ENCODE measurements around the gene ROBO1. TPM values are rescaled to one million over a fixed set of nuclear protein-coding genes. Genes with fewer than 3 reads are reported as not detected.

Gene ROBO1
- total RNA-seq, 8 experiments from 2014 or later, result 45.0 to 147 (median 67.8) TPM

DNA sequence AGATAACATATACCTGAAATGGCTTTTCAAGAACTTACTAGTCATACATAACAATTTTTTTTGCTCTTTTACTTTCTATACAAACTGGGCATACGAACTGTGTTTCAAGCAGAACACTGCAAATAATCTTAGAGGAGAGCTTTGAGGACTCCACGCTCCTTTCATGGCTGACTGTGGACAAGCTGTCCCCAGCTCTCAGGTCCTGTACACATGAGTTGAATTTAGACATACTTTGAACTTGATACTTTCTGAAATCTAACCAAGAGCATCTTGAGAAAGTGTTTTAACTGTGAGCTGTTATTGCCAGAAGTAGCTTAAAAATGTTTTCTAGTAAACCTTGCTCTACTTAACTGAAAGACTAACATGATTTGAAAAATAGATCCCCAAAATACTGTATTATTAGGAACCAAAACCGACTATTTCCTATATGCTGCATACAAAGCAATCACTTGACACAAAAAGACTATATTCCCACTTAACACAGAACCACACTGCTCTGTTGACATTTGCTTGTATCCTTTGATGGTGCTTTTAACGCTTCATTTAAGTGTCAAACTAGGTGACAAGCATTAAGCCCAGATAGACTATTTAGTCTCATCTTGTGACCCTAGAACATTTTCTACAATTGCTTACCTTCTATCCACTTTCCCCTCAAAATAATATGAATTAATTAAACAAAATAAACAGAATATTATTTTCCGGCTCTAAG, 755.8 kb downstream of the ROBO1 start:
- WGBS, 10 experiments, result 64 to 100% (median 84%) methylated on average over 2 to 5 of the region's 5 CpGs; no CpG with 5 or more reads in 1 of the 10 experiments
- no peak for ATAC-seq (replicated peaks in 6 of 8)
- in situ Hi-C loops (cut with MboI; ENCODE audit: low pct_unique_long_range_greater_than_20kb in 2 of 9, low sequenced_read_pairs in 9 of 9, unreplicated experiment in 9 of 9), result loop anchor here in 3 of 9 experiments (25.0 kb wide), 2 partner anchors 350 to 1975 kb away; partner anchors contain the start of gene ROBO2 (in 1 of the 3)
- Histone ChIP-seq H3K4me1 (replicated peaks in 1 of 2) (peaks cover 16 to 48% of the 10 kb centered on the region in 2 donors), H3K27ac (no peak overlapping the region), H3K4me3 (no peak overlapping the region)

DNA sequence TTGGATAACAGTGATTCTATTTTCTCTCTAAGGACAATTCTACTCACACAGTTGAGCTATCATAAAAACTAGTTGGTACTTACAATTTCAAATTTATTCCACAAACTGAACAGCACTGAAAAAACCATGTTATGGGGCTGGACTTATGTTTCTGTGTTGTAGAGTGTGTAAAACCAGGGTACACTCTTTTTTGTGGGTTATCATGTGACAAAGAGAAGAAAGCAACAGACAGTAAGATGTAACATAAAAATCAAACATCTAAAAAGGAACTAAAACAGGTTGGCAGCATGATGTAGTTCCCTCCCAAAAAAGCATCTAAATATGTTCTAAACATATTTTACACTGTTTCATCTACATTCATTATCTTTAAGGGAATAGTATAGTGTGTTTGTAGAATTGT, 757.9 kb downstream of the ROBO1 start:
- no peak overlapping the region for H3K27ac ChIP-seq
- H3K4me1 ChIP-seq (replicated peaks in 1 of 2), result peaks cover 14 to 38% of the 10 kb centered on the region in 2 donors
- no peak for ATAC-seq (replicated peaks in 6 of 8)
- H3K4me3 ChIP-seq, result no peak overlapping the region
- in situ Hi-C loops (cut with MboI; ENCODE audit: low pct_unique_long_range_greater_than_20kb in 2 of 9, low sequenced_read_pairs in 9 of 9, unreplicated experiment in 9 of 9), result loop anchor here in 3 of 9 experiments (25.0 kb wide), 2 partner anchors 348 to 1973 kb away; partner anchors contain the start of gene ROBO2 (in 1 of the 3)

DNA sequence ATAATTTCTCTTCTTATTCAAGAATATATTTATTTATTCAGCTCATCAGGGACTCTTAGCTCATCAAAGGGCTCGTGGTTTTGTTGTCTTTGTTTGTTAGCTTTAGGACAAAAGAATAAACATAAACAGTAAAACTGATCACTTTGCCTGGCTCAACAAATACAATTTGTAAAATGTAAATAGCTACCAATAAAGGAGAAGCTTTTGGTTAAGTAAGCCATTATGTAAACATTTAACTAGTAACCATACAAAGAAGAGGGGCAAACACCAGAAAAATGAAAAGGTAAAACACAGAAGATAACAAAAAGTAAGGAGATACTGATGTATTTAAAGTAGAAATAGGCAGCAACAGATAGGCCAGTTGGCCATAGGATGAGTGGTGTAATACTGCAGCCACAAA, 761.7 kb downstream of the ROBO1 start:
- H3K4me3 ChIP-seq, result no peak overlapping the region
- no peak for ATAC-seq (replicated peaks in 6 of 8)
- in situ Hi-C loops (cut with MboI; ENCODE audit: low pct_unique_long_range_greater_than_20kb in 2 of 9, low sequenced_read_pairs in 9 of 9, unreplicated experiment in 9 of 9), result loop anchor here in 3 of 9 experiments (25.0 kb wide), 2 partner anchors 344 to 1969 kb away; partner anchors contain the start of gene ROBO2 (in 1 of the 3)
- WGBS, 10 experiments, result 73 to 100% (median 86%) methylated on average over 1 of the region's 1 CpG; no CpG with 5 or more reads in 3 of the 10 experiments
- peaks cover 0 to 28% of the 10 kb centered on the region in 2 donors for H3K4me1 ChIP-seq (replicated peaks in 1 of 2)
- no peak overlapping the region for H3K27ac ChIP-seq

- peaks cover 0 to 27% of the 10 kb centered on the region in 2 donors for H3K4me1 ChIP-seq (replicated peaks in 1 of 2)
- H3K27ac ChIP-seq, result peak overlapping the region; percentile 11 to 12
- in situ Hi-C loops (cut with MboI; ENCODE audit: low pct_unique_long_range_greater_than_20kb in 2 of 9, low sequenced_read_pairs in 9 of 9, unreplicated experiment in 9 of 9), result loop anchor here in 3 of 9 experiments (25.0 kb wide), 2 partner anchors 343 to 1968 kb away; partner anchors contain the start of gene ROBO2 (in 1 of the 3)
- no peak overlapping the region for H3K4me3 ChIP-seq
- WGBS, 10 experiments, result 44 to 100% (median 81%) methylated on average over 1 to 5 of the region's 6 CpGs; no CpG with 5 or more reads in 1 of the 10 experiments
- ATAC-seq (replicated peaks in 6 of 8), result peak in 5 of 8 experiments; percentile 27 to 91 (median 88)
Observed at GRCh38 chr3:79005084-79005483, 762.7 kb downstream of the ROBO1 start.

GRCh38 chr3:79003994-79004393, 763.8 kb downstream of the ROBO1 start:
- in situ Hi-C loops (cut with MboI; ENCODE audit: low pct_unique_long_range_greater_than_20kb in 2 of 9, low sequenced_read_pairs in 9 of 9, unreplicated experiment in 9 of 9), result loop anchor here in 3 of 9 experiments (25.0 kb wide), 2 partner anchors 342 to 1967 kb away; partner anchors contain the start of gene ROBO2 (in 1 of the 3)
- Histone ChIP-seq H3K4me3 (no peak overlapping the region), H3K27ac (no peak overlapping the region), H3K4me1 (replicated peaks in 1 of 2) (peaks cover 0 to 27% of the 10 kb centered on the region in 2 donors)
- no peak for ATAC-seq (replicated peaks in 6 of 8)
- 90 to 100% (median 100%) methylated on average over 1 of the region's 1 CpG; no CpG with 5 or more reads in 1 of the 10 experiments for WGBS, 10 experiments

- H3K27ac ChIP-seq, result no peak overlapping the region
- no peak overlapping the region for H3K4me3 ChIP-seq
- no peak for ATAC-seq (replicated peaks in 6 of 8)
- in situ Hi-C loops (cut with MboI; ENCODE audit: low pct_unique_long_range_greater_than_20kb in 2 of 9, low sequenced_read_pairs in 9 of 9, unreplicated experiment in 9 of 9), result loop anchor here in 3 of 9 experiments (25.0 kb wide), 2 partner anchors 340 to 1965 kb away; partner anchors contain the start of gene ROBO2 (in 1 of the 3)
- H3K4me1 ChIP-seq (replicated peaks in 1 of 2), result peaks cover 0 to 27% of the 10 kb centered on the region in 2 donors
- 13 to 94% (median 71%) methylated on average over 1 to 4 of the region's 4 CpGs for WGBS, 10 experiments
Observed at GRCh38 chr3:79002465-79003372, 765.1 kb downstream of the ROBO1 start.

- WGBS, 10 experiments, result 92 to 100% (median 100%) methylated on average over 1 to 3 of the region's 3 CpGs; no CpG with 5 or more reads in 3 of the 10 experiments
- Histone ChIP-seq H3K4me3 (no peak overlapping the region), H3K4me1 (replicated peaks in 1 of 2) (peaks cover 0 to 27% of the 10 kb centered on the region in 2 donors), H3K27ac (no peak overlapping the region)
- in situ Hi-C loops (cut with MboI; ENCODE audit: low pct_unique_long_range_greater_than_20kb in 2 of 9, low sequenced_read_pairs in 9 of 9, unreplicated experiment in 9 of 9), result loop anchor here in 3 of 9 experiments (25.0 kb wide), 2 partner anchors 339 to 1964 kb away; partner anchors contain the start of gene ROBO2 (in 1 of the 3)
- no peak for ATAC-seq (replicated peaks in 6 of 8)
Observed at GRCh38 chr3:79001255-79001654, 766.5 kb downstream of the ROBO1 start.

DNA sequence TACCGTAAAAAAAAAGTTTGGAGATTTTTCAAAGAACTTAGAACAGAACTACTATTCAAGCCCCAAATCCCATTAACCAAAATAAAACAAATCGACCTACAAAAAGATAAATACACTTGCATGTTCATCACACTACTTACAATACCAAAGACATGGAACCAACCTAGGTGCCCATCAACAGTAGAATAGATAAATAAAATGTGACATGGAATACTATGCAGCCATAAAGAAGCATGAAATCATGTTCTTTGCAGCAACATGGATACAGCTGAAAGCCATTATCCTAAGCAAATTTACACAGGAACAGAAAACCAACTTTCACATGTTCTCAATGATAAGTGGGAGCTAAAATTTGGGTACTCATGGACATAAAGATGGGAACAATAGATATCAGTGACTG, 768.7 kb downstream of the ROBO1 start:
- Histone ChIP-seq H3K4me3 (no peak overlapping the region), H3K27ac (no peak overlapping the region), H3K4me1 (replicated peaks in 1 of 2) (peaks cover 0 to 24% of the 10 kb centered on the region in 2 donors)
- WGBS, 10 experiments, result 87 to 100% (median 100%) methylated on average over 1 to 2 of the region's 2 CpGs; no CpG with 5 or more reads in 1 of the 10 experiments
- in situ Hi-C loops (cut with MboI; ENCODE audit: low pct_unique_long_range_greater_than_20kb in 2 of 9, low sequenced_read_pairs in 9 of 9, unreplicated experiment in 9 of 9), result loop anchor here in 3 of 9 experiments (25.0 kb wide), 1 partner anchor 337 kb away; no protein-coding TSS in a partner anchor
- ATAC-seq (replicated peaks in 6 of 8), result no peak

- peaks cover 0 to 14% of the 10 kb centered on the region in 2 donors for H3K4me1 ChIP-seq (replicated peaks in 1 of 2)
- H3K27ac ChIP-seq, result no peak overlapping the region
- 89 to 100% (median 100%) methylated on average over 1 to 4 of the region's 5 CpGs for WGBS, 10 experiments
- no peak for ATAC-seq (replicated peaks in 6 of 8)
- in situ Hi-C loops (cut with MboI; ENCODE audit: low pct_unique_long_range_greater_than_20kb in 2 of 9, low sequenced_read_pairs in 9 of 9, unreplicated experiment in 9 of 9), result loop anchor here in 3 of 9 experiments (25.0 kb wide), 1 partner anchor 333 kb away; no protein-coding TSS in a partner anchor
- no peak overlapping the region for H3K4me3 ChIP-seq
Observed at GRCh38 chr3:78995087-78995486, 772.7 kb downstream of the ROBO1 start.

DNA sequence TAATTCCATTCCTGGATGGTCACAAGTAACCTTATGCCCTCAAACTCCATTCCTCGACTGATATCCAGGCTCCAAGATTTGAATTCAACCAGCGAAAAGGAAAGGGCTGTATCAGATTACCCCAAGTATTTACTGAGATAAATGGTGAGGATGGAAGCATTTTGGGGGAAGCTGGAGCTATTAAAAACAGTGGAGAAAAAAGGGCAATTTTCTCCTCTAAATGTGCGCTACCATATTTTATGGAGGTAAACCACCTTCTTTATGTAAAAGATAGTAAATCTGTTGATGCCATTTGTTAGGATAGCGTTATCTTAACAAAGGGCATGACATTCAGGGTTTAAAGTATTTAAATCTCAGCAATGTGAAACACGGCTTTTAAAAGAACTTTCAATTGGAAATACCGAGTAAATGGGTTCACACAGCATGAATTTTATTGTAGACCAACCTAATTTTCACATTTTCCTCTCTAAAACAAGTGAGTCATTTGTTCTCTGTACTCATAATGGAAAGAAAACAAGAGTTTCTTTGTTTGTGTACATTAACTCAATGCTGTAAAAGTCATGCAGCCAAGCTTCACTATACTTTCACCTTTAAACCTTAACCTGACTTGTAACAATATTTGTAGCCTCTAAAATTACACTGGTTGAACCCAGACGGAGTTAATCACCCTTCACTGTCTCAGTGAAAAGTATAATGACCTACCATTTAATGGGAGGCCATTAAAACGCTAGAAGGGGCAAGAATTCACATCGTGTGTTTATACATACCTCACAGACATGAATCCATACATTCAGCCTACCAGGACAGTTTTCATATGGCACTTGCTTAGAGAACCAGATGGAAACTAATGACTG, 773.4 kb downstream of the ROBO1 start:
- in situ Hi-C loops (cut with MboI; ENCODE audit: low pct_unique_long_range_greater_than_20kb in 2 of 9, low sequenced_read_pairs in 9 of 9, unreplicated experiment in 9 of 9), result loop anchor here in 3 of 9 experiments (25.0 kb wide), 1 partner anchor 332 kb away; no protein-coding TSS in a partner anchor
- H3K4me3 ChIP-seq, result no peak overlapping the region
- peak in 1 of 8 experiments; percentile 23 for ATAC-seq (replicated peaks in 6 of 8)

GRCh38 chr3:78993375-78993774, 774.4 kb downstream of the ROBO1 start:
- peaks cover 0 to 14% of the 10 kb centered on the region in 2 donors for H3K4me1 ChIP-seq (replicated peaks in 1 of 2)
- H3K27ac ChIP-seq, result no peak overlapping the region
- H3K4me3 ChIP-seq, result no peak overlapping the region
- in situ Hi-C loops (cut with MboI; ENCODE audit: low pct_unique_long_range_greater_than_20kb in 2 of 9, low sequenced_read_pairs in 9 of 9, unreplicated experiment in 9 of 9), result loop anchor here in 3 of 9 experiments (25.0 kb wide), 1 partner anchor 331 kb away; no protein-coding TSS in a partner anchor
- ATAC-seq (replicated peaks in 6 of 8), result no peak
- WGBS, 10 experiments, result 50 to 100% (median 87%) methylated on average over 1 to 4 of the region's 4 CpGs; no CpG with 5 or more reads in 2 of the 10 experiments

More for the DNA sequence above, 773.4 kb downstream of the ROBO1 start:
- WGBS, 10 experiments, result 21 to 100% (median 66%) methylated on average over 2 to 9 of the region's 9 CpGs
- Histone ChIP-seq H3K4me1 (replicated peaks in 1 of 2) (peaks cover 0 to 14% of the 10 kb centered on the region in 2 donors), H3K27ac (no peak overlapping the region)
